ACHN (cell line): Measurements from ENCODE around the gene ANKRD6.

Source experiments
- DNase-seq: peaks from one replicate; pipeline ENCODE4 v3.0.0-alpha.2; 2015
- in situ Hi-C: cut with HindIII; loops from 2 replicates; pipeline ENCODE4 v1.10.0; 2017; ENCODE audit warnings: low sequenced_read_pairs, low pct_ligation_motif_present, low pct_unique_long_range_greater_than_20kb

The ANKRD6 gene

DNA sequence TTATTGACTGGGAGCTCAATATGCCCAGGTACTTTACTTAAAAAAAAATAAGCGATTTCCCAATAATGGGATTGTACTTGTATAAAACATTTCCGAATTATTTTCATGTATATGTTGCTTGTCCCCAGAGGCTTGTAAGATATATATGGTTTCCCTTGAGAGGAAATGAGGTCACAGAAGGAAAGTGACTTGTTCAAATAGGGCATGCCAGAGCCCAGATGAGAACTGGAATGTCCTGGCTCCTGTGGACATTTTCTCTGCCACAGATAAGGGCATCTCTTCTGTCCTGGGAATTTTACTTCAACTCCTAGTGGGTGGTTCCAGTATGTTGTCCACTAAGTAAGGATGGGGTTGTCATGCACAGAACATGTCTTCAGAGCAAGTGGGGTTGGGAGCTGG lies 142.6 kb downstream of the ANKRD6 start:
- DNase-seq: no peak
- in situ Hi-C loops: no loop called here

- no peak for DNase-seq
- in situ Hi-C loops: no loop called here
These were observed 148.2 kb downstream of the ANKRD6 start for GRCh38 chr6:89580997-89581666.

GRCh38 chr6:89581689-89582088 lies 148.7 kb downstream of the ANKRD6 start:
- in situ Hi-C loops: no loop called here
- DNase-seq: no peak

DNA sequence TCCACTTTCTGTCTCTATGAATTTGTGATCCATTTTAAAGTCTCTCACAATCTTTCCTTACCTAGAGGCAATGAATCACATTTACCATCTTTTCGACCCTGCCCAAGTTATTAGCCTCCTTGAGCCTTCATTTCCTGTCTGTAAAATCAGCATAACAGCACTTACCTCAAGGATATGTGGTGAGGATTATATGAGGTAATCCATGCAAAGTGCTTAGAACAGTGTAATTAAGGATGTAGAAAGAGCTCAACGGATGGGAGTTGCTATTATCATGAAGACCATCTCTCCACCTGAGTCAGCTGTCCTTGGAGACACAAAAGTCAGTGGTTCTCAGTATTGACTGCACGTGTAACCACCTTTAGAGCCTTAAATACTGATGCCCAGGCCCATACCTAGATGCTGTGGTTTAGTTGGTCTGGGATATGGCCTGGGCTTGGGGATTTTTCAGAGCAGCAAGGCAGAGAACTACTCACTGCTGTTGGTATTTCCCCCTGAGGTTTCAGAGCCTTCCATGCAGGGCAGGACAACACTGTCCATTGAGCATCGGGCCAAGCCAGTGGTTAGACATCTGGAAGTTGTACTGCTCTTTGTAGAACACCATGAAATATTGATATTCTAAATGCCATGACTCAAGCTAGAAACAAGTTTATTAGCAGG lies 149.8 kb downstream of the ANKRD6 start:
- DNase-seq: no peak
- in situ Hi-C loops: no loop called here

DNA sequence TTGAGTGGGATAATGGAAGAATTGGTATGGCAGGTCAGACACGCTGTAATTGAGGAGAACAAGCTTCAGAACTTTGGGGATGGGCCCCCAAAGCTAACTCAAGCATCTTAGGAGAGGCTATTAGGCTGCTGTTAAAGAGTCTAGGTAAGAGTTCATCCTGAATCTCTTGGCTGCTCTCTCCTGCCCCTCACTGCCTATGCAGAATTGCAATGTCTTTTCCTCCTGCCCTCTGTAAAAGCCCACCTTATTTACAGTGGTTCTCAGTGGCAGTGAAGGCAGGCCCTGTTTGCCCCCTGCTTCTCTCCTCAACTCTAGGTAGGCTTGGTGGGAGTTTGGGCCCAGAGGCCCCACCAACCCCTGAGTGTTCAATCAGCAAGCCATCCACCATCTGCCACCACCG lies 150.6 kb downstream of the ANKRD6 start:
- in situ Hi-C loops: no loop called here
- no peak for DNase-seq

DNA sequence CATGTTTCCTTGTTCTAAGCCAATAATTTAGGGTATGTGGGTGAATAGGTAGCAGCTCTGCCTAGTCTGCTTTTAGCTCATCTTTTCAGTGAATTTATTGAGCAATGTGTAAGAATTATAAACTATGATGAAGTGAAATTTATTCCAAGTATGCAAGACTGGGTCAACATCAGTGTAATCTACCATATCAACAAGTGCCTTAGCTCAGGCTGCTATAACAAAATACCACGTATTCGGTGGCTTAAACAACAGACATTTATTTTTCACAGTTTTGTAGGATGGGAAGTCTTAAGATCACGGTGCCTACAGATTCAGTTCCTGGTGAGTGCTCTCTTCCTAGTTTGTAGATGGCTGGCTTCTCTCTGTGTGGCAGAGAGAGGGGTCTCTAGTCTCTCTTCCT lies 151.6 kb downstream of the ANKRD6 start:
- in situ Hi-C loops: no loop called here
- no peak for DNase-seq

DNA sequence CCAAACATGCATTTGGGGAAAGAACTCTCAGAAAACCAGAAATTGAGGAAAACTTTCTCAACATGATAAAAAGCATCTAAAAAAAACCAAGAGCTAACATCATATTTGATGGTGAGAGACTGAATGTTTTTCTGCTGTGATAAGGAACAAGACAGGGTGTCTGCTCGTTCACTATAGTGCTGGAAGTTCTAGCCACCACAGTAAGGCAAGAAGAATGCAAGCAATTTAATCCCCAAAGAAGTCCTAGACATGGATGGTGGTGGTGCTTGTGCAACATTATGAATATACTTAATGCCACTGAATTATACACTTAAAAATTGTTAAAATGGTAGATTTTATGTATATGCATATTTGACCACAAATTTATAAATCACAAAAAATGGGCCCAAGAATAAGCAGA lies 152.2 kb downstream of the ANKRD6 start:
- DNase-seq: no peak
- in situ Hi-C loops: no loop called here

DNA sequence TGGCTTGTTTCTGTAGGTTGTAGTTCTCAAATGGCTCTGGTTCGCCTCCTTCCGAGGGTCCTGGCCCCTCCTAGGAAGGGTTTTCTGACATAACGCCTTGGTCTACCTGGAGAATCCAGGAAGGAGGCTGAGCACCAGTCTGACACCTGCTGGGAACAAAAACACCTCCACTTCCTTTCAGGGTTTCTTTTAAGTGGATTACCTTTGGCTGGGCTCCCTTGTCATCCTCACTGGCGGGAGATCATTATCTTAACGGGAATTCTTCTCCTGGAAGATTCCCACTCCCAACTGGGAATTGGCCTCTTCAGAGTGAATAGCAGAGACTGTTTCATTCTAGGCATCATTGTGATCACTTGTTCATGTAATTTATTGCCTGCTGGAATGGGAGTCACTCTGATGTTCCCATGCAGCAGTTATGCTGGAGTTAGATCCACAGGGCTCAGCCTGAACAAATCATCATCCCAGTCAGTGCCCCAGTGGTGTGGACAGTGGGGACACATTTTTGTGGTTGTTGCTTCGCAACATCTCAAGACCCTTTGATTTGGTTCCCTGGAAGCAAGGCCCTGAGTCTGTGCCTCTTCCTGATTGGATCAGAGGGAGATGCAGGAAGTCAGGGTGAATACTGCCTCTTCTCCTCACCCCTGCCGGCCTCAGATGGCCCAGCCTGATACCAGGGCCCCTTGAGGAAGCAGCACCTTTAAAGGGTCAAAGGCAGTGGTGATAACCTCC lies 156.5 kb downstream of the ANKRD6 start:
- in situ Hi-C loops: no loop called here
- DNase-seq: no peak

DNA sequence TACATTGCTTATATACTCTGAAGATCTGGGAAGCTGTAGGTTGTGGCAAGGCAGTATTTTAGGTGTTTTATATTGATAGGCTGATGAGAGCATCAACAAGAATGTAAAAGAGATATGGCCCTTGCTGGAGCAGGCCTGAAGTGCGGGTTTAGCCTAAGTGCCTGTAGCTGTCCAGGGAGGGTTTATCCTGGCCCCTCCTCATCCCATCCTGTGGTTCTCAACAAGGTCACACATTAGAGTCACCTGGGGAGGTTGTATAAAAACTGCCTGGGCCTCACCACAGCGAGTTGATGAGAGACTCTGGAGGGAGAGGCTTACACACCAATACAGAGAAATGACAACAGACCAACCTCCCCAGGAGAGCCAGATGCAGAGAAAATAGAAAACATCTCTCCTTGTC lies 157.2 kb downstream of the ANKRD6 start:
- no peak for DNase-seq
- in situ Hi-C loops: no loop called here

DNA sequence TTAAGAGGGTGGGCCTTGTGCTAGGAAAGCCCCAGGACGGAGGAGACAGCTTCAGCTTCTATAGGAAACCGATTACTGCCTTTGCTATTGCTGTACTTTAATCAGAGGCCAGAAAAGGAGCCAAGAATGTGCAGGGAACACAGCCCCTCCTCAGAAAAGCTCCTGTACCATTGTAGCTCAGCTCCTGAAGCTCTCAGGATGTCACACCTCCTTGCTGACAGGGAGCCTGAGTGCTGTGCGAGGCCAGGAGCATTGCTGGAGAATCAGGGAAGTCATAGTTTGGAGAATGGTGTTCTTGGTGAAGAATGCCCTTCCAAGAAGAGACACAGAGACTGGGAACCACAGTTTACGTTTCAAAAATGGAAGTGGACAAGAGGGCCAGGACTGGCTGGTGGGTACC lies 158.8 kb downstream of the ANKRD6 start:
- in situ Hi-C loops: no loop called here
- no peak for DNase-seq

GRCh38 chr6:89596056-89596455 lies 163.1 kb downstream of the ANKRD6 start:
- no peak for DNase-seq
- in situ Hi-C loops: no loop called here

DNA sequence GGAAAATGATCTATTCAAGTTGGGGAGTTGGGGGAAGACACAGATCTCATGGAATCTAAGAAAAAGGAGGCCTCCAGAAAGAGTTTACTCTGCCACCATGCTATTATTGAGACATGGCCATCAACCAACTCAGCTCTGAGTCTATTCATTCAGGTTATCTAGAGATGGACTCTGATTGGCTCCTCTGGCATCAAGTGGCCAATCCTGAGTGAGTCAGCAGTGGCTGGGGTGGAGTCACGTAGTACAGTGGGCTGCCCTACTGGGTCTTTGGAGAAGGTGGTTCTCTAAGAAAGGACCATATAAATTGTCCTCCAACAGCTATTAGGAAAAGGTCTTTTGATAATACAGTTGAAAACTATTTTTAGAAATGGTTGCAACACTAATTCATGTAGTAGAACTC lies 163.5 kb downstream of the ANKRD6 start:
- DNase-seq: no peak
- in situ Hi-C loops: no loop called here

- in situ Hi-C loops: no loop called here
- no peak for DNase-seq
These were observed 164.4 kb downstream of the ANKRD6 start for GRCh38 chr6:89597372-89597771.

GRCh38 chr6:89597988-89598387 lies 165.0 kb downstream of the ANKRD6 start:
- peak; percentile 55 for DNase-seq

GRCh38 chr6:89599727-89600126 lies 166.8 kb downstream of the ANKRD6 start:
- in situ Hi-C loops: no loop called here
- no peak for DNase-seq

More at GRCh38 chr6:89597988-89598387, 165.0 kb downstream of the ANKRD6 start:
- in situ Hi-C loops: no loop called here

DNA sequence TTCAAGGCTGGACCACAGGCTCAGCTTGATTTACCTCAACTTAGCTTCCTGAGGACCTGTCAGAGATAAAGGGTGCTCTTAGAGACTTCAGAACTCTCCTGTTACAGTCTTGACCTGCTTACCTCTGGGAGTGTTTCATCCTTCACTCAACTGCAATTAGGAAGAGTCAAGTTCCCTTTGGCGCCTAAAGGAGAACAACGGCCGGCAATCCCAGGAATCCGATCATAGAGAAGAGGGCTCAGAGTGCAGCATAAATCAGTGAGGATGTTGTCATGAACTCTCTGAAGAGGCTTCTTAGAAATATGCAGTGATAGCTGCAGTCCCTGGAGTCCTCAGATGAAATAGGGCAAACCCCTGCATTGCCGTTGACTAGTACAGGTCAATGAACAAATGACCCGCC lies 169.2 kb downstream of the ANKRD6 start:
- no peak for DNase-seq
- in situ Hi-C loops: no loop called here

DNA sequence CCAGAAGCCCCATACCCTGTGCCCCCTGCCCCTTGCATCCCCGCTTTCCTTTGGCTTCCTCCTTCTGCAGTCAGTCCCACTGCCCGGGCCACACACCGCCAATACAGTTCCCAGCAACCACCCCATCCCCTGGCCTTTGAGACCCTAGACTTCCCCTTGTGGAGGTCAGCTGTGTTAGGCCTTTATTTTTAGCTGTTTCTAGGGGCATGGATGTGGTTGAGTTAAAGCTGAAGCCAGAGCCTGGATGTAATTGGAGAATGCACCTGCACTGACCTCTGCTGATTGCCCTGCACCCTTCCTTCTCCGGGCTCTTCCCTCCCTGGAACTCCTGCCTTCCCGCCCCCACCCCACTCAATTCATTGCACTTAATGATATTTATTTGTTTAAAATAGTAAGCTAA lies 171.7 kb downstream of the ANKRD6 start:
- in situ Hi-C loops: no loop called here
- no peak for DNase-seq

- in situ Hi-C loops: no loop called here
- DNase-seq: no peak
These were observed 172.9 kb downstream of the ANKRD6 start for GRCh38 chr6:89605861-89606260.

- DNase-seq: peak; percentile 12
These were observed 177.2 kb downstream of the ANKRD6 start for GRCh38 chr6:89610149-89610642.

DNA sequence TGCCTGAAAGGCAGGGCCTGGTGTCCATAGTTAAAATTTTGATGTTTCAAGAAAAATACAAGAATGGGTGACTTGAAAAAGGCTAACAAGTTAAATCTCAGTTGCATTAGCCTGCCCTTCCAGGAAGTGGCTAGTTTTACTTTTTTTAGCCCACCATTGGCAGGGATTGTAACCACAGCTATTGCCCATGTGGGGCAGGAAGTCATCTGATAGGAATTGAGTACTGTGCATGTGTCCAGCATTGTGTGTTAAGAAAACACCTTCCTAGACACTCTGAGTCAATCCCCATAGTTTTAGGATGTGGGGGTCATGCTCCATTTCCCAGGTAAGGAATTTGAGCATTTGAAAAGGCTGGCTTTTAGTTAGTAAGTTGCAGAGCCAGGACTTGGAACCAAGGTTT lies 178.7 kb downstream of the ANKRD6 start:
- peak; percentile 2 for DNase-seq
- in situ Hi-C loops: no loop called here

More at GRCh38 chr6:89610149-89610642, 177.2 kb downstream of the ANKRD6 start:
- in situ Hi-C loops: no loop called here
